ELR (cell line): ENCODE results near the gene BRDT.
A peak's percentile ranks its signal among the peaks of the same experiment; 100 is the strongest.

Experiments used
- DNase-seq: peaks from one replicate; pipeline ENCODE4 v3.0.0-alpha.2; 2015; ENCODE audit warnings: low read depth

Gene BRDT

GRCh38 chr1:91949356-91949699, at the start of gene BRDT:
Gene BRDT (plus strand): TSS chr1:91949401. CDS start chr1:91962755, 13,354 bp downstream.
- DNase-seq, result no peak

GRCh38 chr1:91900562-91900961, 48.6 kb upstream of the BRDT start:
- DNase-seq, result peak; percentile 90

- no peak for DNase-seq
Observed at GRCh38 chr1:91901231-91901630, 48.0 kb upstream of the BRDT start.

GRCh38 chr1:91912266-91912665, 36.9 kb upstream of the BRDT start:
- DNase-seq, result peak; percentile 33

DNA sequence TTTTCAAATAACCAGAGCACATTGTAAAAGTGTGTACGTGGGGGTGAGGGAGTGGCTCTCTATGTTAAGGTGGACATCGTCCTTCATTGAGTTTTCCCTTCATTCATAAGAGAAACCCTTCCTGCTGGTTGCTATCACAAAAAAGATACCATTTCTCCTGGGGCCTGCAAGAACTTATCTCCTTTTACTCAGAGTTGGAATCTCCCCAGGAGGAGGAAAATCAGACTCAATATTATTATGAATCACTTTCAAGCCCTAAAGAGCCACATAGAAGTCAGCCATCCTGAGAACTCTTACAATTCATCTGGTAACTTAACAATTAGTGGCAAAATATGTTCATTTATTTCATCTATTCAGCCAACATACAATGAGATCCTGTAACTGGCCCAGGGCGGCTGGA, 36.2 kb upstream of the BRDT start:
- peak; percentile 32 for DNase-seq

- DNase-seq, result no peak
Observed at GRCh38 chr1:91916046-91916445, 33.2 kb upstream of the BRDT start.

- DNase-seq, result no peak
Observed at GRCh38 chr1:91916811-91917460, 32.3 kb upstream of the BRDT start.

DNA sequence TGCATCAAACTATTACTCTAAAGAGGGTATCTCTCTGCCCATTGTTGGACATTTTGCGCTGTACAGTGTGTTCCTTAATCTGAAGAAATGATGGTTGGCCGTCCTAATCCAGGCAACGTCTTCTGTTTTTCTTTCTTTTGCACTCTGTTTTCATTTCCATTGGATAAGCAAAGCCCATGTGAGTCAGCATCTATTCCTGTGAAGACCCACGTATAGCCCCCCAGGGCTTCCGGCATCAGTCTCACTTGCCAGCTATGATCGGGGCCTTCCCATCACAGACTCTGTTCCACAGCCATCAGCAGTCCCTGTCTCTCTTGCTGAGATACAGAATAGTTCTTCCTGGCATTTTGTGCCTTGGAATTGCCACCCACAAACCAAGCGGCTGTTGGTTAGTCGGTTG, 29.2 kb upstream of the BRDT start:
- DNase-seq, result no peak

DNA sequence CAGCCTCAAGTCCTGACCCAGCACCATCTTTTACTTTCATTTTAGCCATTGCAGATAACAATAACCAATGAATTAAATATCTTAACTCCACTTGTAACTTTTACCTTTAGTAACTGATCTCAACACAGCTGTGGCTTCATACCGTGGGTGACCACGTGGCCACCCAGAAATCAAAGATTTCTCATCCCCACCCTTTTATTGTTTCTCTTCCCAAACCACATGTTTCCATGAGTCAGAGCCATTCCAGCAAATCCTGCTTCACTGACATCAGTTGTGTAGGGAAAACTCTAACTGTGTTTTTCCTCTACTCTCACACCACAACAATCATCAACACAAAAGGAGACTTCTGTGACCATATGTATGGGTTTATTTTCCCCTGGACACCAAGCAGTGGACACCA, 25.1 kb upstream of the BRDT start:
- peak; percentile 74 for DNase-seq

- no peak for DNase-seq
Observed at GRCh38 chr1:91925644-91926435, 23.4 kb upstream of the BRDT start.

DNA sequence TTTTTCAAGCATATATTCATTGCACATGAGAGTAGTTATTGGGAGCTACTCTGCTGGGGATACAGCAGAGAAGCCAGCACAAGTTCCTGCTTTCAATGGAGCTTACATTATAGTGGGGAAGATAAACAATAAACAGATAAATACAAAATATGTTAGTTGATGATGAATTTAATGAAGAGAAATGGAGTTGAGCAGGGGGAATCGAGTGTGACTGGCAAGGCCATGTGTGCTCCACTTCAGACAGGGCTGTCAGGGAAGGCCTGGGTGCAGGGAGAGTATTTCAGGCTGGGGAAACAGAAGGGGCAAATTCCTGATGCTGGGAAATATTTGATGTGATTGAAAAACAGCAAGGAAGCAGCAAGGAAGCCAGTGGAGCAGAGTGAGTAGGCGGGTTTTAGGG, 21.2 kb upstream of the BRDT start:
- DNase-seq, result no peak

- DNase-seq, result no peak
Observed at GRCh38 chr1:91929250-91929649, 20.0 kb upstream of the BRDT start.

GRCh38 chr1:91937613-91938012, 11.6 kb upstream of the BRDT start:
- no peak for DNase-seq

DNA sequence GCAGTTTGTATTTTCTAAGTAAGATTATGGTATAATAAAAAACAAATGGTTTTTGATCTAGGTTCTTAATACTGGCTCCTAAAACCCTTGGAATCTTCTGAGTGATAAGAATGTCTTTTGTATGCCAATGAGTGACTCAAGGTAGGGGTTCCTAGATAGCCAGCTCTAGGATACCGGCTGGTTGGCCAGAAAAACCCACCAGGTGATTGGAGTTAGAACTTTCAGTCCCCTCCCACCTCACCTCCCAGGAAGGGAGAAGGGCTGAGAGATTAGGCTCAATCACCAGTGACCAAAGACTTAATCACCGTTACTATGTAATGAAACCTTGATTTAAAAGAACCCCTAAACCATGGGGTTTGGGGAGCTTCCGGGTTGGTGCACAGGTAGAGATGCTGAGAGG, 8.7 kb upstream of the BRDT start:
- DNase-seq, result no peak

GRCh38 chr1:91944087-91944486, 5.1 kb upstream of the BRDT start:
- peak; percentile 24 for DNase-seq

DNA sequence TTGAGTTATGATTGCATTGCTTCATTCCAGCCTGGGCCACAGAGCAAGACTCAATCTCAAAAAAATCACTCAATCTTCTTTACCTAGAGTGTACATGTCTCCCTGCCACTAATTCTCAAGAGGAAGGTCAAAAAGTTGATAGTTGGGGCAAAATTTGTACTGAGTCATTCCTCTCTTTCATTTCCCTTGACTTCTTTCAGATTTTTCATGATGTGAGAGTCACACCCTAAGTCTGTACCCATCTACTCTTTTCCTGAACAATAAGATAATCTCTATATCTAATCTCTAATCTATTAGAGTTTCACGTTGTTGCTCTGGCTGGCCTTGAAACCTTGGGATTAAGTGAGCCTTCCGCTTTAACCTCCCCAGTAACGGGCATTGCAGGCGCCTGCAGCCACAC, 1.1 kb upstream of the BRDT start:
- no peak for DNase-seq

GRCh38 chr1:91948501-91949355, 473 bp upstream of the BRDT start:
- no peak for DNase-seq

- no peak for DNase-seq
Observed at GRCh38 chr1:91952187-91952586, 3.0 kb downstream of the BRDT start.

DNA sequence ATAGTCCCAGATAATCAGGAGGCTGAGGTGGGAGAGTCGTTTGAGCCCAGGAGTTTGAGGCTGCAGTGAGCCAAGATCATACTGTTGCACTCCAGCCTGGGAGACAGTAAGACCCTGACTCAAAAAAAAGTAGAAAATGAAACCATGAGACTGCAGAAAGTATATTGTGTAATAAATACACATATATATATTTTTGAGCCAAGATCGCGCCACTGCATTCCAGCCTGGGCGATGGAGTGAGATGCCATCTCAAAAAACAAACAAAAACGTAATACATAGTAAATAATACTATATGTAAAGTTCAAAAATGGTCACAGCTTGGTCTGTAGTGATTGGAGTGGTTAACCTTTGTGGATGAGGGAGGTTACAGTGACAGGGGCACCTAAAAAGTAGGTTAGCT, 9.7 kb downstream of the BRDT start:
- DNase-seq, result no peak

DNA sequence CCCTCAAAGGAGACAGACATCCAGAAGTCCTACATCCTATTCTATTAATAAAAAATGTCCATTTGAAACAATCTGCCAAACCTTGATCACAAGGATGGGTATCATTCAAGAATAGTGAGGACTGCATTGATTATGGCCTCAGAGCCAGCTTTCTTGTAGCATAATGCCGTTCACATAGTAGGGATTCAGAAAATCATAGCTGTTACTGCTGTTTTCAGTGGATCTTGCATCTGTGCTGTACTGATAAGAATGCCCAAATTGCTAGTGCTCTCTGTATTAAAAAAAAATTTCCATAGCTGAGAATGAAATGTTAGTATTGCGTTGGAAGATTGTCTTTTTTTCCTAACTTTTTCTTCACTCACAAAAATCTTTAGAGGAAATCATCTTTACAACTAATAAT, 19.1 kb downstream of the BRDT start:
- DNase-seq, result no peak

DNA sequence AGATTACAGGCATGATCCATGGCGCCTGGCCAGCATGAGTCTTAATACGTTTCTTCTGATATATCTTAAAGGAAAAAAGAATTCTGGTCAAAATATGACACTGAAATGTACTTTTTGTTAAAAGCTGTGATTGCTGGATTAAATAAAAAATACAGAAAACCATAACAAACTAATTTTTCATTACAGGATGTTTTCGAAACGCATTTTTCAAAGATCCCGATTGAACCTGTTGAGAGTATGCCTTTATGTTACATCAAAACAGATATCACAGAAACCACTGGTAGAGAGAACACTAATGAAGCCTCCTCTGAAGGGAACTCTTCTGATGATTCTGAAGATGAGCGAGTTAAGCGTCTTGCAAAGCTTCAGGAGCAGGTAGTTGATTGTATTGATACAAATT, 30.2 kb downstream of the BRDT start:
- DNase-seq, result no peak

GRCh38 chr1:91980663-91981062, 31.5 kb downstream of the BRDT start:
- DNase-seq, result no peak

- no peak for DNase-seq
Observed at GRCh38 chr1:91981996-91982609, 32.9 kb downstream of the BRDT start.
